ENCODE results near the gene PCDHAC2.

Gene PCDHAC2

GRCh38 chr5:140946578-140946977 lies 19.7 kb upstream of the PCDHAC2 start:
- Histone ChIP-seq H4K20me1 (ENCODE audit: insufficient read depth, low read length) (no peaks in the 10 kb centered on the region), H3K4me2 (ENCODE audit: insufficient read depth, low read length) (no peak overlapping the region), H3K27me3 (ENCODE audit: insufficient read depth, low read length, poor library complexity) (no peaks in the 10 kb centered on the region), H3K36me3 (ENCODE audit: insufficient read depth, low read length) (no peaks in the 10 kb centered on the region), H3K79me2 (ENCODE audit: insufficient read depth, low read length) (no peaks in the 10 kb centered on the region), H3K9ac (ENCODE audit: low read depth, low read length) (no peak overlapping the region), H3K9me3 (ENCODE audit: insufficient read depth, low read length, severe bottlenecking) (no peaks in the 10 kb centered on the region), H3K4me1 (ENCODE audit: insufficient read depth, low read length) (no peaks in the 10 kb centered on the region), H2AFZ (ENCODE audit: low read depth, low read length) (no peak overlapping the region), H3K27ac (ENCODE audit: low read length) (no peak overlapping the region), H3K4me3 (ENCODE audit: low read depth in 1 of 2, low read length in 2 of 2) (no peak overlapping the region)
- ATAC-seq (ENCODE audit: insufficient read depth, low read depth) (no peak), DNase-seq (no peak)
- TF ChIP-seq, protein P1, sequence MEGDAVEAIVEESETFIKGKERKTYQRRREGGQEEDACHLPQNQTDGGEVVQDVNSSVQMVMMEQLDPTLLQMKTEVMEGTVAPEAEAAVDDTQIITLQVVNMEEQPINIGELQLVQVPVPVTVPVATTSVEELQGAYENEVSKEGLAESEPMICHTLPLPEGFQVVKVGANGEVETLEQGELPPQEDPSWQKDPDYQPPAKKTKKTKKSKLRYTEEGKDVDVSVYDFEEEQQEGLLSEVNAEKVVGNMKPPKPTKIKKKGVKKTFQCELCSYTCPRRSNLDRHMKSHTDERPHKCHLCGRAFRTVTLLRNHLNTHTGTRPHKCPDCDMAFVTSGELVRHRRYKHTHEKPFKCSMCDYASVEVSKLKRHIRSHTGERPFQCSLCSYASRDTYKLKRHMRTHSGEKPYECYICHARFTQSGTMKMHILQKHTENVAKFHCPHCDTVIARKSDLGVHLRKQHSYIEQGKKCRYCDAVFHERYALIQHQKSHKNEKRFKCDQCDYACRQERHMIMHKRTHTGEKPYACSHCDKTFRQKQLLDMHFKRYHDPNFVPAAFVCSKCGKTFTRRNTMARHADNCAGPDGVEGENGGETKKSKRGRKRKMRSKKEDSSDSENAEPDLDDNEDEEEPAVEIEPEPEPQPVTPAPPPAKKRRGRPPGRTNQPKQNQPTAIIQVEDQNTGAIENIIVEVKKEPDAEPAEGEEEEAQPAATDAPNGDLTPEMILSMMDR (IDR thresholded peaks at IDR 0.05; ENCODE audit: borderline replicate concordance, extremely low read depth, low read length, poor library complexity, severe bottlenecking) = no peak
- no peak for TF ChIP-seq EZH2 (IDR thresholded peaks at IDR 0.05; ENCODE audit: borderline replicate concordance, low read depth, low read length, severe bottlenecking)

DNA sequence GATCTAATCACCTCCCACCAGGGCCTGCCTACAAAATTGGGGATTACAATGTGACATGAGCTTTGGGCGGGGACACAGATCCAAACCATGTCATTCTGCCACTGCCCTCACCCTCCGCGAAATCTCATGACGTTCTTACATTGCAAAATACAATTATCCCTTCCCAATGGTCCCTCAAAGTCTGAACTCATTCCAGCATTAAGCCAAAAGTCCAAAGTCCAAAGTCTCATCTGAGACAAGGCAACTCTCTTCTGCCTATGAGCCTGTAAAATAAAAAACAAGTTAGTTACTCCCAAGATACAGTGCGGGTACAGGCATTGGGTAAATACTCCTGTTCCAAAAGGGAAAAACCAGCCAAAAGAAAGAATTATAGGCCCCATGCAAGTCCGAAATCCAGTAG lies 14.6 kb upstream of the PCDHAC2 start:
- TF ChIP-seq, protein P1 (IDR thresholded peaks at IDR 0.05; ENCODE audit: borderline replicate concordance, extremely low read depth, low read length, poor library complexity, severe bottlenecking) = no peak
- Histone ChIP-seq H3K36me3 (ENCODE audit: insufficient read depth, low read length) (no peaks in the 10 kb centered on the region), H3K27ac (ENCODE audit: low read length) (no peak overlapping the region), H2AFZ (ENCODE audit: low read depth, low read length) (no peak overlapping the region), H4K20me1 (ENCODE audit: insufficient read depth, low read length) (no peaks in the 10 kb centered on the region), H3K27me3 (ENCODE audit: insufficient read depth, low read length, poor library complexity) (no peaks in the 10 kb centered on the region), H3K4me2 (ENCODE audit: insufficient read depth, low read length) (no peak overlapping the region), H3K4me1 (ENCODE audit: insufficient read depth, low read length) (no peaks in the 10 kb centered on the region), H3K79me2 (ENCODE audit: insufficient read depth, low read length) (no peaks in the 10 kb centered on the region), H3K4me3 (ENCODE audit: low read depth in 1 of 2, low read length in 2 of 2) (no peak overlapping the region), H3K9me3 (ENCODE audit: insufficient read depth, low read length, severe bottlenecking) (no peaks in the 10 kb centered on the region), H3K9ac (ENCODE audit: low read depth, low read length) (no peak overlapping the region)
- ATAC-seq (ENCODE audit: insufficient read depth, low read depth) (no peak), DNase-seq (no peak)

GRCh38 chr5:140953234-140953633 lies 13.0 kb upstream of the PCDHAC2 start:
- H2AFZ ChIP-seq (ENCODE audit: low read depth, low read length) = no peak overlapping the region
- H3K4me2 ChIP-seq (ENCODE audit: insufficient read depth, low read length) = no peak overlapping the region
- no peak overlapping the region for H3K9ac ChIP-seq (ENCODE audit: low read depth, low read length)
- no peaks in the 10 kb centered on the region for H3K9me3 ChIP-seq (ENCODE audit: insufficient read depth, low read length, severe bottlenecking)
- no peak for TF ChIP-seq EZH2 (IDR thresholded peaks at IDR 0.05; ENCODE audit: borderline replicate concordance, low read depth, low read length, severe bottlenecking)
- TF ChIP-seq, protein P1 (IDR thresholded peaks at IDR 0.05; ENCODE audit: borderline replicate concordance, extremely low read depth, low read length, poor library complexity, severe bottlenecking) = no peak
- no peaks in the 10 kb centered on the region for H3K79me2 ChIP-seq (ENCODE audit: insufficient read depth, low read length)
- H3K27me3 ChIP-seq (ENCODE audit: insufficient read depth, low read length, poor library complexity) = no peaks in the 10 kb centered on the region
- no peaks in the 10 kb centered on the region for H4K20me1 ChIP-seq (ENCODE audit: insufficient read depth, low read length)
- no peak overlapping the region for H3K27ac ChIP-seq (ENCODE audit: low read length)
- no peak for ATAC-seq (ENCODE audit: insufficient read depth, low read depth)
- H3K36me3 ChIP-seq (ENCODE audit: insufficient read depth, low read length) = no peaks in the 10 kb centered on the region
- no peak for DNase-seq
- no peak overlapping the region for H3K4me3 ChIP-seq (ENCODE audit: low read depth in 1 of 2, low read length in 2 of 2)
- H3K4me1 ChIP-seq (ENCODE audit: insufficient read depth, low read length) = no peaks in the 10 kb centered on the region

DNA sequence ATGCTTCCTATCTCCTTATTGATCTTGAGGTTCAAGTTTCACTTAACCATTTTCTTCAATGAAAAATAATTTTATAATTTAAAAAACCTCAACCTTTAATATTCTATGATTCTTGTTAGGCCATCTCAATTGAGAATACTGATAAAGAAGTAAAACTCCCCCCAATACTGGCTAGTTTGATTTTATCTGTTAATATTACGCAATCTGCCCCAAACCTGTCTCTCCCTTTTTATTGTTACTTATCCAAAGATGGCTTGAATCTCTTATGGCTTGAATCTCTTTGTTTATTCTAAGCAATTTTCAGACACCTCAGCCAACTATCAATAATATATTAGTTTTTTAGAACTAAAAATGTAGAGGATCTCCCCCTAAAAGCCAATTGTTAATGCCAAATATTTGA lies 4.1 kb upstream of the PCDHAC2 start:
- no peak for DNase-seq
- Histone ChIP-seq H3K79me2 (ENCODE audit: insufficient read depth, low read length) (no peaks in the 10 kb centered on the region), H3K27ac (ENCODE audit: low read length) (no peak overlapping the region), H3K36me3 (ENCODE audit: insufficient read depth, low read length) (no peaks in the 10 kb centered on the region), H3K9me3 (ENCODE audit: insufficient read depth, low read length, severe bottlenecking) (no peaks in the 10 kb centered on the region), H4K20me1 (ENCODE audit: insufficient read depth, low read length) (no peaks in the 10 kb centered on the region), H3K4me1 (ENCODE audit: insufficient read depth, low read length) (no peaks in the 10 kb centered on the region), H3K9ac (ENCODE audit: low read depth, low read length) (no peak overlapping the region), H3K4me2 (ENCODE audit: insufficient read depth, low read length) (no peak overlapping the region), H3K4me3 (ENCODE audit: low read depth in 1 of 2, low read length in 2 of 2) (no peak overlapping the region), H3K27me3 (ENCODE audit: insufficient read depth, low read length, poor library complexity) (no peaks in the 10 kb centered on the region), H2AFZ (ENCODE audit: low read depth, low read length) (no peak overlapping the region)
- no peak for TF ChIP-seq EZH2 (IDR thresholded peaks at IDR 0.05; ENCODE audit: borderline replicate concordance, low read depth, low read length, severe bottlenecking)
- TF ChIP-seq, protein P1 (IDR thresholded peaks at IDR 0.05; ENCODE audit: borderline replicate concordance, extremely low read depth, low read length, poor library complexity, severe bottlenecking) = no peak
- ATAC-seq (ENCODE audit: insufficient read depth, low read depth) = no peak
